Heart right ventricle (tissue), 16 donors: ENCODE results near the gene GFM2. TPM values are rescaled to one million over a fixed set of nuclear protein-coding genes. Genes with fewer than 3 reads are reported as not detected.
"Not testable (repeated sequence)": the region's sequence is repeated elsewhere in the genome, so short reads cannot be mapped to it uniquely, and the experiment has no call there.

Experiments used
- ATAC-seq, 8 donors: fragments of 200-7000 bp; cut with Tn5 transposase; one replicate each; pipeline ENCODE4 v1.9.1; 2020; ENCODE audit warnings: mild to moderate bottlenecking in 8 of 8, moderate library complexity in 8 of 8, moderate number of reproducible peaks in 1 of 8
- DNase-seq, 2 donors: peaks; one replicate each; pipeline ENCODE4 v3.0.0-alpha.2; 2020
- H3K27ac ChIP-seq, 10 donors: fragments of 200-600 bp; sonication (generic) in 2 of 10; one replicate each; pipeline versions ENCODE4 v1.5.0 to v1.8.0; 2020 to 2022; ENCODE audit warnings: mild to moderate bottlenecking in 3 of 10
- H3K27me3 ChIP-seq, 7 donors: fragments of 200-600 bp; one replicate each; pipeline ENCODE4 v1.8.0; 2021 to 2022; ENCODE audit warnings: mild to moderate bottlenecking in 2 of 7
- H3K36me3 ChIP-seq, 9 donors: fragments of 200-600 bp; sonication (generic) in 1 of 9; one replicate each; pipeline versions ENCODE4 v1.5.0 to v1.8.0; 2020 to 2022; ENCODE audit warnings: mild to moderate bottlenecking in 2 of 9
- H3K4me1 ChIP-seq, 9 donors: fragments of 200-600 bp; sonication (generic) in 1 of 9; one replicate each; pipeline versions ENCODE4 v1.5.0 to v1.8.0; 2020 to 2022; ENCODE audit warnings: mild to moderate bottlenecking in 4 of 9
- H3K4me3 ChIP-seq, 10 donors: fragments of 200-600 bp; sonication (generic) in 2 of 10; one replicate each; pipeline versions ENCODE4 v1.5.0 to v1.8.0; 2020 to 2022; ENCODE audit warnings: mild to moderate bottlenecking in 7 of 10, moderate library complexity in 2 of 10
- H3K9me3 ChIP-seq, 11 donors: fragments of 200-600 bp in 10 of 11; sonication (generic) in 2 of 11; one replicate each; pipeline versions ENCODE4 v1.5.0 to v1.8.0; 2013 to 2022; ENCODE audit warnings: mild to moderate bottlenecking in 2 of 11, control low read depth in 1 of 11, moderate library complexity in 1 of 11
- WGBS, 2 donors: extraction: QIAGEN DNeasy Blood & Tissue Kit; methylation state at CpG; one replicate each; pipeline ENCODE4 v1.1.7; 2013; ENCODE audit warnings: inconsistent platforms in 1 of 2; 5-methylcytosine and 5-hydroxymethylcytosine counted together
- intact Hi-C, 10 donors: fragments of 100-400 bp; cut with DNase I; formaldehyde crosslinking; loops; one replicate each; pipeline versions ENCODE4 v1.11.1 to v1.14.2; 2022
- polyA plus RNA-seq, 2 donors: library from polyadenylated mRNA; stranded (reverse); fragments of 200-250 nt; gene quantifications; one replicate each; pipeline ENCODE4 v1.2.3, GENCODE V29; 2013
- total RNA-seq, 10 donors: library from RNA; stranded (reverse); fragmentation: NEBNext Ultra II Directional in 3 of 10; extraction: Animal tissue kit (Norgen Biotek cat#: 25700) in 3 of 10; gene quantifications; one replicate each; pipeline versions ENCODE4 v1.2.1 to v1.2.4, GENCODE V29; 2021 to 2023
- TF ChIP-seq, protein P1 (sequence below), 9 donors: fragments of 200-600 bp; sonication (generic) in 2 of 9; IDR thresholded peaks; one replicate each; pipeline versions ENCODE4 v1.5.0 to v1.8.0; 2021 to 2022; ENCODE audit warnings: antibody characterized with exemption in 9 of 9, mild to moderate bottlenecking in 5 of 9, moderate library complexity in 1 of 9
- donor health status: Arrhythmogenic right ventricular cardiomyopathy.
- donor health status: ischemic (EF 13 %, LVEDD 7.1; RV severe dilation, severe dysfunction).
- donor health status: healthy with polysubstance abuse.
- donor health status: DM: no; HTN: yes; CAD: no.
- donor health status: DM: no; HTN: no; CAD: no.
- donor health status: ischemic (EF 25% LVEDD 6.9; RV normal size, moderate dysfunction).
- donor health status: ischemic (EF 25% LVEDD 5.7; RV mildly dilated, moderate dysfunction).
- donor health status: healthy.
- donor health status: DM: yes; HTN: yes; CAD: no.
- donor health status: Ischemic cardiomyopathy.
- donor health status: ischemic (EF 35%, LVEDD 5.7; RV mildly dilated, moderate dysfunction).
- donor health status: nonischemic (EF 11% LVEDD 7.7; RV severe dilation, severe dysfunction).
- donor health status: DM: yes; HTN: yes; CAD: no.
- donor health status: PGD.
- donor health status: ischemic (EF 29% LVEDD 5.4; RV normal size, mild dysfunction).
- donor health status: nonischemic (EF 23%, LVEDD 6.1; RV moderate dilation, normal function).

The GFM2 gene
- total and polyA plus RNA-seq, 12 donors: 21.7 to 62.7 (median 45.8) TPM

DNA sequence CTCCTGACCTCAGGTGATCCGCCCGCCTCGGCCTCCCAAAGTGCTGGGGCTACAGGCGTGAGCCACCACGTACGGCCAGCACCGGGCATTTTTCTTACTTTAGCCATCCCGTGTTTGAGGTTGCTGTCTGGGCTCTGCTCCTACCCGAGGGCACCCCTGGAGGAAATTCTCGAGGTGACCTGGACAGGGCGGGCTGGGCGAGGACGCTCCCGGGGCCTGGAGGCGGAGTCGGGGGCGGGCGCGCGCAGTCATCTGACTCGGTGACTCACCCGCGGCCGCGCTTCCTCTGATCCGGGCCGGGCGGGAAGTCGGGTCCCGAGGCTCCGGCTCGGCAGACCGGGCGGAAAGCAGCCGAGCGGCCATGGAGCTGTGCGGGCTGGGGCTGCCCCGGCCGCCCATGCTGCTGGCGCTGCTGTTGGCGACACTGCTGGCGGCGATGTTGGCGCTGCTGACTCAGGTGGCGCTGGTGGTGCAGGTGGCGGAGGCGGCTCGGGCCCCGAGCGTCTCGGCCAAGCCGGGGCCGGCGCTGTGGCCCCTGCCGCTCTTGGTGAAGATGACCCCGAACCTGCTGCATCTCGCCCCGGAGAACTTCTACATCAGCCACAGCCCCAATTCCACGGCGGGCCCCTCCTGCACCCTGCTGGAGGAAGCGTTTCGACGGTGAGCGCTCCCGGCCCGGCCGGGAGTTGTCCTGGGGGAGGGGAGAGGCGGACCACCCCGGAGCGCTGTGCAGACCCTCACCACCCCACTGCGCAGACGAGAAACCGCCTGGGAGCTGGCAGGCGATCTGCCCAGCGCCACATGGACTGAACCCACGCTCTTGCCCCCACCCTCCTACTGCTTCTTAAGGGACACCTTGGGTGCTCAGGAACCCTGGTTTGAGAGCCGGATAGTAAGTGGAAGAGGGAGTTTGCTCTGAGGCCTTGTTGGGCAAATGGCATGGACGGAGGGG lies 81.7 kb downstream of the GFM2 start, which contains the start of gene HEXB:
Gene HEXB, plus strand, starts transcription at position 334 of the 952 bp plus-strand sequence. Its CDS starts 28 bp downstream, at position 362.
- WGBS, 2 donors: 4 to 5% methylated on average over 74 to 78 of the region's 78 CpGs
- Histone ChIP-seq H3K27ac (peak within 1 kb of the TSS; percentile 79 to 95 (median 88)), H3K27me3 (no peaks in the 10 kb centered on the region), H3K9me3 (no peaks in the 10 kb centered on the region), H3K4me1 (peaks cover 0 to 36% (median 23%) of the 10 kb centered on the region in 9 donors), H3K36me3 (peaks cover 0 to 20% (median 3%) of the 10 kb centered on the region in 9 donors), H3K4me3 (peak within 1 kb of the TSS; percentile 77 to 97 (median 92))
- intact Hi-C loops: loop anchor here in 2 of 10 donors (5.0 to 10.0 kb wide), 3 partner anchors 80 to 1030 kb away; partner anchors contain the start of genes GFM2 (in 2 of the 2), NSA2 (in 2 of the 2) and POC5 (in 1 of the 2)
- DNase-seq (peak; percentile 91 to 92), ATAC-seq (peak; percentile 97 to 99 (median 99))
- TF ChIP-seq, protein P1, sequence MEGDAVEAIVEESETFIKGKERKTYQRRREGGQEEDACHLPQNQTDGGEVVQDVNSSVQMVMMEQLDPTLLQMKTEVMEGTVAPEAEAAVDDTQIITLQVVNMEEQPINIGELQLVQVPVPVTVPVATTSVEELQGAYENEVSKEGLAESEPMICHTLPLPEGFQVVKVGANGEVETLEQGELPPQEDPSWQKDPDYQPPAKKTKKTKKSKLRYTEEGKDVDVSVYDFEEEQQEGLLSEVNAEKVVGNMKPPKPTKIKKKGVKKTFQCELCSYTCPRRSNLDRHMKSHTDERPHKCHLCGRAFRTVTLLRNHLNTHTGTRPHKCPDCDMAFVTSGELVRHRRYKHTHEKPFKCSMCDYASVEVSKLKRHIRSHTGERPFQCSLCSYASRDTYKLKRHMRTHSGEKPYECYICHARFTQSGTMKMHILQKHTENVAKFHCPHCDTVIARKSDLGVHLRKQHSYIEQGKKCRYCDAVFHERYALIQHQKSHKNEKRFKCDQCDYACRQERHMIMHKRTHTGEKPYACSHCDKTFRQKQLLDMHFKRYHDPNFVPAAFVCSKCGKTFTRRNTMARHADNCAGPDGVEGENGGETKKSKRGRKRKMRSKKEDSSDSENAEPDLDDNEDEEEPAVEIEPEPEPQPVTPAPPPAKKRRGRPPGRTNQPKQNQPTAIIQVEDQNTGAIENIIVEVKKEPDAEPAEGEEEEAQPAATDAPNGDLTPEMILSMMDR (IDR thresholded peaks at IDR 0.05): peak in 2 of 9 donors; percentile 2 to 14

DNA sequence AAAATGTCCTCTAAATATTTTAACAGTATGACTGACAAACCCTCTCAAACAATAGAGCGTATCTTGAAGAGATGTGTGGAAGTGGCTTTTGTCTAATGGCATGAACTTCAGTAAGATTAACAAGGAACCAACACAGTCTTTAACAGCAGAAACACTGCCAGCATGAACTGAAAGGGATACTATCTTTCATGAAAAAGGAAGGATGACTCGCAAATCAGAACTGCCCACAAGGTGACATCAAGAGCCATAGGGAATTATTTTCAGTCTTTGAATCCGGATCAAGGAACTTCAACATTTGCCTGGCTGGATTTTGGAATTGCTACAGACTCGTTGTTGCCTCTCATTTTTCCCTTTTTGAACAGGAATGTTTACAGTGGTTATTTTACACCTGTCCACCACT lies 87.0 kb downstream of the GFM2 start:
- Histone ChIP-seq H3K9me3 (no peaks in the 10 kb centered on the region), H3K36me3 (no peaks in the 10 kb centered on the region), H3K4me1 (peaks cover 0 to 7% (median 0%) of the 10 kb centered on the region in 9 donors), H3K4me3 (no peak overlapping the region), H3K27ac (no peak overlapping the region), H3K27me3 (no peaks in the 10 kb centered on the region)
- TF ChIP-seq, protein P1 (IDR thresholded peaks at IDR 0.05): no peak
- intact Hi-C loops: loop anchor here in 4 of 10 donors (5.0 to 10.0 kb wide), 4 partner anchors 85 to 1035 kb away; partner anchors contain the start of genes GFM2 (in 1 of the 4), NSA2 (in 1 of the 4) and POC5 (in 1 of the 4)
- no peak for DNase-seq
- WGBS, 2 donors: 67 to 72% methylated on average over 4 of the region's 4 CpGs
- no peak for ATAC-seq

DNA sequence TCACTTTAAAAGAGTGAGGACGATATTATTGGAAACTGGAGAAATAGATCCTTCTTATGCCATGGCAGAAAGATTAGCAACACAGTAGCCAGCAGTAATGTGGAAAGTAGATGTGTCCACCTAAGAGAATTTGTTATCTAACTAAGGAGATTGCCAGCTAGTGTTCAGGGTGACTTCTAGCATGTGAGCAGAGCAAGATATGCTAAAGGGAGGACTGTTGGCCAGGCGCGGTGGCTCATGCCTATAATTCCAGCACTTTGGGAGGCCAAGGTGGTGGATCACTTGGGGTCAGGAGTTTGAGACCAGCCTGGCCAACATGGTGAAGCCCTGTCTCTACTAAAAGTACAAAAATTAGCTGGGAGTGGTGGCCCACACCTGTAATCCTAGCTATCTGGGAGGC lies 87.6 kb downstream of the GFM2 start:
- H3K27ac ChIP-seq, H3K36me3 ChIP-seq, H3K4me3 ChIP-seq, H3K9me3 ChIP-seq, ATAC-seq, H3K4me1 ChIP-seq, H3K27me3 ChIP-seq, DNase-seq: not testable (repeated sequence)
- intact Hi-C loops: loop anchor here in 3 of 10 donors (5.0 to 10.0 kb wide), 2 partner anchors 236 to 238 kb away; no protein-coding TSS in a partner anchor
- WGBS, 2 donors: 86 to 90% methylated on average over 3 of the region's 3 CpGs

DNA sequence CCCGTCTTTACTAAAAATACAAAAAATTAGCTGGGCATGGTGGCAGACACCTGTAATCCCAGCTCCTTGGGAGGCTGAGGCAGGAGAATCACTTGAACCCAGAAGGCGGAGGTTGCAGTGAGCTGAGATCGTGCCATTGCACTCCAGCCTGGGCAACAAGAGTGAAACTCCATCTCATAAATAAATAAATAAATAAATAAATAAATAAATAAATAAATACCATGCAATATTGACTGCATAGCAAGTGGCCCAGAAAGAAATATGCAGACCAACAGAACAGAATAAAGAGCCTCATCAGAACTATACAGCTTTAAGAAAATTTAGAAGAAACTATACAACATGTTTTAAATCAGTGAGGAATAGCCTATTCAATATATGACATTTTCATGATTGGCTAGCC lies 88.8 kb downstream of the GFM2 start:
- H3K36me3 ChIP-seq, DNase-seq, H3K9me3 ChIP-seq, H3K27me3 ChIP-seq, H3K4me1 ChIP-seq, H3K27ac ChIP-seq, ATAC-seq, H3K4me3 ChIP-seq: not testable (repeated sequence)
- intact Hi-C loops: loop anchor here in 3 of 10 donors (5.0 to 10.0 kb wide), 2 partner anchors 237 to 239 kb away; no protein-coding TSS in a partner anchor
- WGBS, 2 donors: 79 to 96% methylated on average over 3 of the region's 3 CpGs

DNA sequence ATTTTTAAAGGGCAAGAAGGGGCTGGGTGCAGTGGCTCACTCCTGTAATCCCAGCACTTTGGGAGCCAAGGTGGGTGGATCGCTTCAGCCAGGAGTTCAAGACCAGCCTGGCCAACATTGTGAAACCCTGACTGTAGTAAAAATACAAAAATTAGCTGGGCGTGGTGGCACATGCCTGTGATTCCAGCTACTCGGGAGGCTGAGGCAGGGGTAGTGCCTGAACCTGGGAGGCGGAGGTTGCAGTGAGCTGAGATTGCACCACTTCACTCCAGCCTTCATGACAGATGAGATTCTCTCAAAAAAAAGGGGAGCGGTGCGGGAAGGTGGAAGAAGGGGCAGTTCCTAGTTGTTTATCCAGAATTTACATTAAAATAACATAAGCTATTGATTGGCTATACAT lies 90.5 kb downstream of the GFM2 start:
- WGBS, 2 donors: 96 to 99% methylated on average over 6 of the region's 6 CpGs
- H3K9me3 ChIP-seq, H3K36me3 ChIP-seq, ATAC-seq, H3K4me3 ChIP-seq, H3K27ac ChIP-seq, H3K27me3 ChIP-seq, DNase-seq: not testable (repeated sequence)
- peaks cover 0 to 21% (median 9%) of the 10 kb centered on the region in 9 donors for H3K4me1 ChIP-seq
- intact Hi-C loops: loop anchor here in 3 of 10 donors (5.0 to 10.0 kb wide), 2 partner anchors 238 to 241 kb away; no protein-coding TSS in a partner anchor
